Adrenal gland (tissue), 5 donors: ENCODE results near the gene FAM229A.

ENCODE experiments used
- CTCF ChIP-seq, 6 experiments: fragments of 450-650 bp in 4 of 6; fragments of 200-600 bp in 2 of 6; sonication (generic) in 1 of 6; IDR thresholded peaks; 1 replicate in 5 of 6; 2 replicates in 1 of 6; pipeline versions ENCODE4 v1.5.1 to v1.8.0; 2016 to 2021; ENCODE audit warnings: antibody characterized with exemption in 6 of 6, mild to moderate bottlenecking in 2 of 6, moderate library complexity in 1 of 6
- POLR2A ChIP-seq, 2 donors: fragments of 450-650 bp; IDR thresholded peaks; one replicate each; pipeline ENCODE4 v1.6.1; 2017; ENCODE audit warnings: antibody characterized with exemption in 2 of 2, mild to moderate bottlenecking in 2 of 2, moderate library complexity in 1 of 2
- donor health status: DM: no; HTN: no; CAD: no.

GRCh38 chr1:32350785-32351398 is 11.4 kb downstream of the FAM229A start:
- TF ChIP-seq POLR2A (IDR thresholded peaks at IDR 0.05) (no peak), CTCF (IDR thresholded peaks at IDR 0.05) (peak; percentile 47 to 71 (median 64))
